HG02938 (cell line): ENCODE data around the gene ZNF850.

Experiments used
- ATAC-seq: cut with Tn5 transposase; IDR thresholded peaks from one replicate; pipeline ENCODE4 v1.9.1; 2021; ENCODE audit warnings: mild to moderate bottlenecking, moderate library complexity; ENCODE audit not compliant: unreplicated experiment

ZNF850 gene

GRCh38 chr19:36707134-36707533 is 65.5 kb downstream of the ZNF850 start:
- ATAC-seq, result no peak

GRCh38 chr19:36688058-36688457 is 84.5 kb downstream of the ZNF850 start:
- no peak for ATAC-seq

DNA sequence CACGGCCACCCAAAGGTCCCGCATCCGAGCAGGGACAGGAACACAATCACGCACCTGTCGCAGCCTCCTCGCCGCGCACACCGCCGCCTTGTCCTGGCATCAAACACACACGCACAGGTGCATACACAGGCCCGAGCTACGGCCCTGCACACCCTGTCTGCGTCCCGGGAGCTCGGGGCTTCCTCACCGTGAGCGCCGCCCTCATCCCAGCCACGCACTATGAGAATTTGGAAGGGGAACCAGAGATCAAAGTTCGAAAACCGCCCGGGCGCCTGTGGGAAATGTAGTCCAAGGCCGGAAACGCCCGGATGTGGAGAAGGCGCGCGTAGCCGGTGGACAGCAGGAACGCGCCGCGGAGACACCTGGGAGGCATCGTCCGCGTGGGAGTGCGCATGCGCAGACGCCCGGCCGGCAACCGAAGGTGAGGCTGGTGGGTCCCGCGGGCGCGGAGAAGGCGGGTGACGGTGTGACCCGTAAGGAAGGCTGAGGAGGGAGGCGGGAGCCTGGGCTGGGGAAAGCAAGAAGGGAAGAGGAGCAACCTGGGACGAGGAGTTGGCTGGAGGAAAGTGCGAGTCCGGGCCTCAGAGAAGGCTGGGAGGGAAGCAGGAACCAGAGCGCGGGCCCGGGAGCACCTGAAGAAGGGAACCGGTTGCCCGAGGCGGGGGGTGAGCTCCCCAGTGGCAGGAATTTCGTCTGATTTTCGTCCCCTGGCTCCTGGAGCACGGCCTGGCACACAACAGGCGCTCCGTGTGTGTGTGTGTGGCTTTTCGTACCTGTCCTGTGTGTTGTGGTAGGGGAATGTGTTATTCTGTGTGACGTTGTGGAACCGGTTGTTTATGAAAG is 85.2 kb downstream of the ZNF850 start, which contains the start of gene ZNF567:
ZNF567 (plus strand) TSS at position 399 of the 843 bp plus-strand sequence. CDS start 7,256 bp downstream, outside the sequence.
- peak; percentile 82 for ATAC-seq

DNA sequence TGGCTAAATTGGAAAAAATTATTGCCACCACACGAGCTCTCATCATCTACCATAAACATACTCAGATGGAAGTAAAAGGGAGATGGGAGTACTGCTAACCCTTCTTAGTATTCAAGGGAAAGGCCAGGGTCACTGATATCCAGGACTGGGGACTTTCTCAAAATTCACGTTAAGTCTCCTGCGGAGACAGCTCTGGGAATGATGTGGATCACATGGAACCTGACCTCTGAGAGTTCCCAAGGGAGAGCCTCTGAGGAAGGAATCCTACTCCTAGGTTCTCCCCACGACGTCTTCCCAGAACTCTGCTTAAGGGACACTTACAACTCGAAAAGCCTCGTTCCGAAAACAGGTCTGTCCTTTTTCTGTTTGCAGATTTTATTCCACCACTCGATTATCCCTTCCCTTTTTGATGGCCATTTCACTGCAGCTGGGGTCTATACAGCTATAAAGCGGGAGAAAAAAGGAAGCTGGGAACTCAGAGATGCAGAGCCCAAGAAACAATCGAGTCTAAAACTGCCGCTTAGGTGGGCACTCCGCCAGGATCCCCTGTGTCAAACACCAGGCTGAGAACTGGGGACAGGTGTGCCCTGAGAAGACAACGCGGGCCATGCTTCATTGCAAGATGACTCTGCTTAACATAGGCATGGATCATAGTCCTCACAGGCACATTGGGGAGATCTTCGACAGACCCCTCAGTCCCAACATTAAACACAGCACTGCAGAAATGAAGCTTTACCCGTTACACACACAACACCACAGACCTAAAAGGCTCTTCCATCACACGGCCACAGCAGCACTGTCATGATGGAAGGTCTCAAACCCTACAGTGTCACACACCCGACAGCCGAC is 86.0 kb downstream of the ZNF850 start:
- no peak for ATAC-seq

DNA sequence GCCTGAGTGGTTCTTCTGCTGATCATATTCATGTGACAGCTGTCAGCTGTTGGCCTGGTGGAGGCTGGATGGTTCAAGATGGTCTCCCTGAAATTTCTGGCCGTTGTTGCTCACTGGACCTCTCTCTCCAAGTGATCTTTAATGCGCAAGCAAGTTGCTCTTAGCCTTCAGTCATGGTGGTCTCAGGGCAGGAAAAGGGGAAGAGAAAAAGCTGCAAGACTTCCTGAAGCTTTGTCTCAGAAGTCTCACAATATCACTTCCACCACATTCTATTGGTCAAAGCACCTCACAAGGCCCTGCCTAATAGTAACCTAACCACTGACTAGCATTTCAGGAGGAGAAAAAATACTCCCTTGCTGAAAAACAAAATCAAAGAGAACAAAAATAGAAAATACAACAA is 86.8 kb downstream of the ZNF850 start:
- ATAC-seq, result no peak

DNA sequence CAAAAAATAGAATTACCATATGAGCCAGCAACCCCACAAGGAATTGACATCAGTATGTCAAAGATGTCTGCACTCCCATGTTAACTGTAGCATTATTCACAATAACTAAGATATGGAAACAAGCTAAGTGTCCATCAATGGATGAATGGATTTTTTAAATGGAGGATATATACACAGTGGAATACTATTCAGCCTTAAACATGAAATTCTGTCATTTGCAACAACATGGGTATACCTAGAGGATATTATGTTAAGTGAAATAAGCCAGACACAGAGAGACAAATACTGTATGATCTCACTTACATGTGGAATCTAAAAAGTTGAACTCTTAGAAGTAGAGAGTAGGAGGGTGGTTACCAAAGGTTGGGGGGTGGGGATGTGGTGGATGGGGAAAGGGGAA is 93.2 kb downstream of the ZNF850 start:
- ATAC-seq, result no peak

GRCh38 chr19:36674201-36674600 is 98.4 kb downstream of the ZNF850 start:
- no peak for ATAC-seq

DNA sequence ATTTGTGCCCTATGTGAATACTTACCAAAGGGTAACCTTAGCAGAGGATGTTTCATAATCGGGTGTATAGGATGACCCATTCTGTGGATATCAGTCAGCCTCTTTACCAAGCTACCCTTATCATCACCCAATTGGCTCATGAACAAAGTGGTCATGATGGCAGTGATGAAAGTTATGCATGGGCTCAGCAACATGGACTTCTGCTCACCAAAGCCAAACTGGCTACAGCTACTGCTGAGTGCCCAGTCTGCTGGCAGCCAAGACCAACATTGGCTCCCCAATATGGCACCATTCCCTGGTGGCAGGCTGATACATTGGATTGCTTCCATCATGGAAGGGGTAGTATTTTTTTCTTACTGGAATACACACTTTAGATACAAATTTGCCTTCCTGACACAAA is 100.2 kb downstream of the ZNF850 start:
- no peak for ATAC-seq

GRCh38 chr19:36668646-36669045 is 104.0 kb downstream of the ZNF850 start:
- no peak for ATAC-seq

DNA sequence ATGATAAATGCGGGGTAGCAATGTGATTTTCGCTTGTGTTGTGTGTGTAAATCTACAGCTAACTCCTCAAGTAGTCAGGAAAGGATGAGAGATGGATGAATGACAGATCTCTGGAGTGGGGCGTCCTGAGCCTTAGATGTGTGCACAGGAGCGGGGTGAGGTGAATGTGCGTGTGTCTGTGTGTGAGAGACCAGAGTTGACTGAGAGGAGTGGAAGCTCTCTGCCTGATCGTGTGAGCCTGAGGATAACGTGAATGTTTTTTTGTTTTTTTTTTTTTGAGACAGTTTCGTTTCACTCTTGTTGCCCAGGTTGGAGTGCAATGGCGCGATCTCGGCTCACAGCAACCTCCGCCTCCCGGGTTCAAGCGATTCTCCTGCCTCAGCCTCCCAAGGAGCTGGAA is 106.8 kb downstream of the ZNF850 start:
- no peak for ATAC-seq
